PC-9 (cell line): Measurements from ENCODE around the gene CCL5. TPM values are rescaled to one million over a fixed set of nuclear protein-coding genes. Genes with fewer than 3 reads are reported as not detected.

Experiments
- BruUV-seq: library from RNA; stranded (reverse); fragments of 400-500 nt; replicated peaks from 2 replicates; lab custom pipeline; 2021; lab: Mats Ljungman, UMichigan
- CTCF ChIA-PET: fragments of 300-600 bp; sonication (Branson Sonifier 250); formaldehyde crosslinking; loops from one replicate; lab custom pipeline; 2022; ENCODE audit warnings: antibody characterized with exemption; lab: Charles Lee
- POLR2A ChIA-PET: fragments of 300-600 bp; sonication (Branson Sonifier 250); formaldehyde crosslinking; loops from one replicate; lab custom pipeline; 2022; ENCODE audit warnings: antibody characterized with exemption; ENCODE audit not compliant: unreplicated experiment; lab: Charles Lee
- DNase-seq, 2 experiments: peaks; one replicate each; pipeline versions ENCODE4 v3.0.0 to v3.0.0-alpha.2; 2015 to 2022; ENCODE audit warnings: mixed read lengths in 1 of 2
- H2AFZ ChIP-seq: fragments of 200-600 bp; sonication (generic); 2 replicates; pipeline ENCODE4 v1.8.1; 2017; ENCODE audit warnings: antibody characterized with exemption
- H3F3A ChIP-seq: fragments of 200-600 bp; sonication (generic); 2 replicates; pipeline ENCODE4 v1.8.1; 2017; ENCODE audit warnings: antibody characterized with exemption, mild to moderate bottlenecking, low read depth; ENCODE audit not compliant: insufficient read depth
- H3K27ac ChIP-seq: fragments of 200-600 bp; sonication (generic); 2 replicates; pipeline ENCODE4 v1.6.1; 2016; ENCODE audit warnings: mixed run types
- H3K27me3 ChIP-seq: fragments of 200-600 bp; sonication (generic); 2 replicates; pipeline ENCODE4 v1.6.1; 2016; ENCODE audit warnings: low read depth, mixed run types; ENCODE audit not compliant: insufficient read depth
- H3K36me3 ChIP-seq: fragments of 200-600 bp; sonication (generic); 2 replicates; pipeline ENCODE4 v1.6.1; 2016; ENCODE audit warnings: low read depth, mixed run types
- H3K4me1 ChIP-seq: fragments of 200-600 bp; sonication (generic); replicated peaks from 2 replicates; pipeline ENCODE4 v1.6.1; 2016; ENCODE audit warnings: mixed run types; ENCODE audit not compliant: insufficient read depth
- H3K4me2 ChIP-seq: fragments of 200-600 bp; sonication (generic); 2 replicates; pipeline ENCODE4 v1.6.1; 2017; ENCODE audit warnings: mixed run types
- H3K4me3 ChIP-seq: fragments of 200-600 bp; sonication (generic); 2 replicates; pipeline ENCODE4 v1.6.1; 2016; ENCODE audit warnings: mixed run types
- H3K79me2 ChIP-seq: fragments of 200-600 bp; sonication (generic); 2 replicates; pipeline ENCODE4 v1.6.1; 2017; ENCODE audit warnings: low read depth, mixed run types
- H3K9me2 ChIP-seq: fragments of 200-600 bp; sonication (generic); 2 replicates; pipeline ENCODE4 v1.8.1; 2017; ENCODE audit warnings: mild to moderate bottlenecking; ENCODE audit not compliant: insufficient read depth
- H3K9me3 ChIP-seq: fragments of 200-600 bp; sonication (generic); 2 replicates; pipeline ENCODE4 v1.8.1; 2016; ENCODE audit warnings: low read depth; ENCODE audit not compliant: insufficient read depth
- H4K20me1 ChIP-seq: fragments of 200-600 bp; sonication (generic); 2 replicates; pipeline ENCODE4 v1.8.1; 2017; ENCODE audit not compliant: insufficient read depth
- CTCF ChIP-seq: fragments of 200-600 bp; sonication (generic); conservative IDR thresholded peaks from 2 replicates; pipeline ENCODE4 v1.6.1; 2017; ENCODE audit warnings: mixed run types, antibody characterized with exemption, mild to moderate bottlenecking, moderate library complexity
- EZH2 ChIP-seq: fragments of 200-600 bp; sonication (generic); IDR thresholded peaks from 2 replicates; pipeline ENCODE4 v1.8.0; 2017; ENCODE audit warnings: antibody characterized with exemption, low read depth
- intact Hi-C: fragments of 100-400 bp; cut with micrococcal nuclease; formaldehyde crosslinking; loops from one replicate; pipeline ENCODE4 v1.10.0; 2022; ENCODE audit not compliant: unreplicated experiment
- total RNA-seq: library from RNA; stranded (reverse); gene quantifications from 2 replicates; pipeline ENCODE4 v1.2.3, GENCODE V29; 2021

CCL5 gene
- total RNA-seq, 1 experiment from 2014 or later: not detected

GRCh38 chr17:35875072-35875799 lies 4.9 kb downstream of the CCL5 start:
- no TSS peak for BruUV-seq
- no peak for DNase-seq
- Histone ChIP-seq H2AFZ (no peak overlapping the region), H3K27me3 (no peaks in the 10 kb centered on the region), H3K4me3 (no peak overlapping the region), H3K9me2 (no peaks in the 10 kb centered on the region), H3K27ac (no peak overlapping the region), H3K79me2 (no peaks in the 10 kb centered on the region), H3K4me2 (no peak overlapping the region), H3K36me3 (no peaks in the 10 kb centered on the region), H3K4me1 (no peaks in the 10 kb centered on the region), H3F3A (no peaks in the 10 kb centered on the region), H4K20me1 (no peaks in the 10 kb centered on the region), H3K9me3 (no peaks in the 10 kb centered on the region)
- CTCF ChIA-PET: no interaction called here
- TF ChIP-seq CTCF (no peak), EZH2 (no peak)
- POLR2A ChIA-PET: no interaction called here
- intact Hi-C loops: no loop called here

- Histone ChIP-seq H3K4me2 (no peak overlapping the region), H3K9me2 (no peaks in the 10 kb centered on the region), H3K4me3 (no peak overlapping the region), H3K9me3 (no peaks in the 10 kb centered on the region), H3K36me3 (no peaks in the 10 kb centered on the region), H3K4me1 (no peaks in the 10 kb centered on the region), H3K79me2 (no peaks in the 10 kb centered on the region), H3K27ac (no peak overlapping the region), H2AFZ (no peak overlapping the region), H3K27me3 (no peaks in the 10 kb centered on the region), H3F3A (no peaks in the 10 kb centered on the region), H4K20me1 (no peaks in the 10 kb centered on the region)
- no peak for TF ChIP-seq EZH2
- ChIA-PET CTCF (interaction anchor here (0.7 kb wide), 1 partner anchor 606 kb away, joined by 5 read pairs; no protein-coding TSS in a partner anchor), POLR2A (no interaction called here)
- intact Hi-C loops: no loop called here
- no TSS peak for BruUV-seq
- DNase-seq: no peak
Observed at GRCh38 chr17:35872196-35872980, 7.8 kb downstream of the CCL5 start.

GRCh38 chr17:35870906-35871819 lies 9.0 kb downstream of the CCL5 start:
- Histone ChIP-seq H3K36me3 (no peaks in the 10 kb centered on the region), H3K9me3 (no peaks in the 10 kb centered on the region), H3K4me2 (no peak overlapping the region), H3F3A (no peaks in the 10 kb centered on the region), H3K9me2 (no peaks in the 10 kb centered on the region), H3K4me3 (no peak overlapping the region), H2AFZ (no peak overlapping the region), H3K79me2 (no peaks in the 10 kb centered on the region), H3K4me1 (no peaks in the 10 kb centered on the region; the same call in 1 of the 2 replicates), H4K20me1 (no peaks in the 10 kb centered on the region), H3K27ac (no peak overlapping the region), H3K27me3 (no peaks in the 10 kb centered on the region)
- ChIA-PET CTCF (no interaction called here), POLR2A (no interaction called here)
- no TSS peak for BruUV-seq
- TF ChIP-seq EZH2 (no peak), CTCF (no peak)
- DNase-seq: no peak
- intact Hi-C loops: no loop called here
